ENCODE results near the gene ASZ1.
"Not testable (repeated sequence)": the region's sequence is repeated elsewhere in the genome, so short reads cannot be mapped to it uniquely, and the experiment has no call there.

The ASZ1 gene

GRCh38 chr7:117458977-117459583, 31.8 kb upstream of the ASZ1 start:
- TF ChIP-seq CTCF (conservative IDR thresholded peaks at IDR 0.05): peak; percentile 84
- peak overlapping the region; percentile 3; the same call in 1 of the 2 replicates for H3K27ac ChIP-seq

- H3K27ac ChIP-seq: no peak overlapping the region
- no peak for TF ChIP-seq CTCF (conservative IDR thresholded peaks at IDR 0.05)
These were observed 21.4 kb upstream of the ASZ1 start for GRCh38 chr7:117448655-117449054.

GRCh38 chr7:117446220-117446815, 19.0 kb upstream of the ASZ1 start:
- TF ChIP-seq CTCF (conservative IDR thresholded peaks at IDR 0.05): no peak
- no peak overlapping the region for H3K27ac ChIP-seq

GRCh38 chr7:117445206-117445605, 17.9 kb upstream of the ASZ1 start:
- TF ChIP-seq CTCF (conservative IDR thresholded peaks at IDR 0.05): no peak
- no peak overlapping the region for H3K27ac ChIP-seq

GRCh38 chr7:117444646-117445045, 17.4 kb upstream of the ASZ1 start:
- no peak for TF ChIP-seq CTCF (conservative IDR thresholded peaks at IDR 0.05)
- no peak overlapping the region for H3K27ac ChIP-seq

- H3K27ac ChIP-seq: peak overlapping the region; percentile 23
- TF ChIP-seq CTCF (conservative IDR thresholded peaks at IDR 0.05): no peak
These were observed 8.3 kb upstream of the ASZ1 start for GRCh38 chr7:117435475-117436043.

- no peak for TF ChIP-seq CTCF (conservative IDR thresholded peaks at IDR 0.05)
- no peak overlapping the region for H3K27ac ChIP-seq
These were observed 3.0 kb downstream of the ASZ1 start for GRCh38 chr7:117424090-117424829.

- not testable (repeated sequence) for H3K27ac ChIP-seq
These were observed 12.7 kb downstream of the ASZ1 start for GRCh38 chr7:117414591-117414990.
